ENCODE measurements around the gene ATG101. TPM values are rescaled to one million over a fixed set of nuclear protein-coding genes. Genes with fewer than 3 reads are reported as not detected.

Gene ATG101
- total and polyA plus RNA-seq, 2 of the 13 experiments (the other 11 are each of a cell fraction or from before 2014, with no cell fraction given): 58.2 to 67.7 TPM

DNA sequence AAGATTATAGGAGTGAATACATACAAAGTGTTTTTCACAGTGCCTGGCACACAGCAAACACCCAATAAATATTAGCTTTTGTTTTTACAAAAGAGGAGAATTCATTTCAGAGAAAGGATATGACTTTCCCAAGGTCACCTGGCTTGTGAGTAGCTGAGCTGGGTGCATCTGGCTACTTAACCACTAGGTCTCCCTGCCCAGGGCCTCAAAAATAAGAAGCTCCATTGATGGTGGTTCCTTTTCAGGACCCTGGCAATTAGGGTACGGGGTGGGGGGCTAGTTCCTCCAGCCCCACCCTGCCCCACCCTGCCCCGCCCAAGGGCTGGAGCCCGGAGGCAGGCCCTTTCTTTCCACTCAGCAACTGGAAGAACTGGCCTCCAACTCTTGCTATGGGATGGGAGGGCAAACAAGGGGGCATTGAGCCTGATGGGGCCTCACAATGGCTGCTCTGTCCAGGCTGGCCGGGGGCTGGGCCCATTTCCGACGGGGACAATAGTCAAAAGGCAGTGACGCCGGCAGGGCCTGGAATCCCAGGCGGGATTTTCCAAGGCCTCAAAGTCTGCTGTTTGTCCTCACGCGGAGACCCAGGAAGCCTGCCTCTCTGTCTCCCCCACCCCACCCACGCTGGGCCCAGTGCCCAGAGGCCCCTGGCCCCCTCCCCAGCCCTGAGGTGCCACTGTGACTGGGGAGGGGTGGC is 8.2 kb upstream of the ATG101 start (continued):
- TF ChIP-seq MED1 (CRISPR knock-in tag; IDR thresholded peaks at IDR 0.05): peak; percentile 25
- TF ChIP-seq, protein P1, sequence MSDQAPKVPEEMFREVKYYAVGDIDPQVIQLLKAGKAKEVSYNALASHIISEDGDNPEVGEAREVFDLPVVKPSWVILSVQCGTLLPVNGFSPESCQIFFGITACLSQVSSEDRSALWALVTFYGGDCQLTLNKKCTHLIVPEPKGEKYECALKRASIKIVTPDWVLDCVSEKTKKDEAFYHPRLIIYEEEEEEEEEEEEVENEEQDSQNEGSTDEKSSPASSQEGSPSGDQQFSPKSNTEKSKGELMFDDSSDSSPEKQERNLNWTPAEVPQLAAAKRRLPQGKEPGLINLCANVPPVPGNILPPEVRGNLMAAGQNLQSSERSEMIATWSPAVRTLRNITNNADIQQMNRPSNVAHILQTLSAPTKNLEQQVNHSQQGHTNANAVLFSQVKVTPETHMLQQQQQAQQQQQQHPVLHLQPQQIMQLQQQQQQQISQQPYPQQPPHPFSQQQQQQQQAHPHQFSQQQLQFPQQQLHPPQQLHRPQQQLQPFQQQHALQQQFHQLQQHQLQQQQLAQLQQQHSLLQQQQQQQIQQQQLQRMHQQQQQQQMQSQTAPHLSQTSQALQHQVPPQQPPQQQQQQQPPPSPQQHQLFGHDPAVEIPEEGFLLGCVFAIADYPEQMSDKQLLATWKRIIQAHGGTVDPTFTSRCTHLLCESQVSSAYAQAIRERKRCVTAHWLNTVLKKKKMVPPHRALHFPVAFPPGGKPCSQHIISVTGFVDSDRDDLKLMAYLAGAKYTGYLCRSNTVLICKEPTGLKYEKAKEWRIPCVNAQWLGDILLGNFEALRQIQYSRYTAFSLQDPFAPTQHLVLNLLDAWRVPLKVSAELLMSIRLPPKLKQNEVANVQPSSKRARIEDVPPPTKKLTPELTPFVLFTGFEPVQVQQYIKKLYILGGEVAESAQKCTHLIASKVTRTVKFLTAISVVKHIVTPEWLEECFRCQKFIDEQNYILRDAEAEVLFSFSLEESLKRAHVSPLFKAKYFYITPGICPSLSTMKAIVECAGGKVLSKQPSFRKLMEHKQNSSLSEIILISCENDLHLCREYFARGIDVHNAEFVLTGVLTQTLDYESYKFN (CRISPR knock-in tag; conservative IDR thresholded peaks at IDR 0.05): peak; percentile 47
- no peak for TF ChIP-seq POLR2AphosphoS5 (IDR thresholded peaks at IDR 0.05; ENCODE audit: low read depth, low read length)
- peak; percentile 56; the same call in 1 of the 2 replicates for TF ChIP-seq SOX5 (CRISPR knock-in tag; IDR thresholded peaks at IDR 0.05; ENCODE audit: borderline replicate concordance)
- TF ChIP-seq ARNTL (CRISPR knock-in tag; IDR thresholded peaks at IDR 0.05): peak; percentile 57; the same call in 1 of the 2 replicates
- TF ChIP-seq, protein P2, sequence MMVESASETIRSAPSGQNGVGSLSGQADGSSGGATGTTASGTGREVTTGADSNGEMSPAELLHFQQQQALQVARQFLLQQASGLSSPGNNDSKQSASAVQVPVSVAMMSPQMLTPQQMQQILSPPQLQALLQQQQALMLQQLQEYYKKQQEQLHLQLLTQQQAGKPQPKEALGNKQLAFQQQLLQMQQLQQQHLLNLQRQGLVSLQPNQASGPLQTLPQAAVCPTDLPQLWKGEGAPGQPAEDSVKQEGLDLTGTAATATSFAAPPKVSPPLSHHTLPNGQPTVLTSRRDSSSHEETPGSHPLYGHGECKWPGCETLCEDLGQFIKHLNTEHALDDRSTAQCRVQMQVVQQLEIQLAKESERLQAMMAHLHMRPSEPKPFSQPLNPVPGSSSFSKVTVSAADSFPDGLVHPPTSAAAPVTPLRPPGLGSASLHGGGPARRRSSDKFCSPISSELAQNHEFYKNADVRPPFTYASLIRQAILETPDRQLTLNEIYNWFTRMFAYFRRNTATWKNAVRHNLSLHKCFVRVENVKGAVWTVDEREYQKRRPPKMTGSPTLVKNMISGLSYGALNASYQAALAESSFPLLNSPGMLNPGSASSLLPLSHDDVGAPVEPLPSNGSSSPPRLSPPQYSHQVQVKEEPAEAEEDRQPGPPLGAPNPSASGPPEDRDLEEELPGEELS (CRISPR knock-in tag; IDR thresholded peaks at IDR 0.05): peak; percentile 55
- TF ChIP-seq, protein P3, sequence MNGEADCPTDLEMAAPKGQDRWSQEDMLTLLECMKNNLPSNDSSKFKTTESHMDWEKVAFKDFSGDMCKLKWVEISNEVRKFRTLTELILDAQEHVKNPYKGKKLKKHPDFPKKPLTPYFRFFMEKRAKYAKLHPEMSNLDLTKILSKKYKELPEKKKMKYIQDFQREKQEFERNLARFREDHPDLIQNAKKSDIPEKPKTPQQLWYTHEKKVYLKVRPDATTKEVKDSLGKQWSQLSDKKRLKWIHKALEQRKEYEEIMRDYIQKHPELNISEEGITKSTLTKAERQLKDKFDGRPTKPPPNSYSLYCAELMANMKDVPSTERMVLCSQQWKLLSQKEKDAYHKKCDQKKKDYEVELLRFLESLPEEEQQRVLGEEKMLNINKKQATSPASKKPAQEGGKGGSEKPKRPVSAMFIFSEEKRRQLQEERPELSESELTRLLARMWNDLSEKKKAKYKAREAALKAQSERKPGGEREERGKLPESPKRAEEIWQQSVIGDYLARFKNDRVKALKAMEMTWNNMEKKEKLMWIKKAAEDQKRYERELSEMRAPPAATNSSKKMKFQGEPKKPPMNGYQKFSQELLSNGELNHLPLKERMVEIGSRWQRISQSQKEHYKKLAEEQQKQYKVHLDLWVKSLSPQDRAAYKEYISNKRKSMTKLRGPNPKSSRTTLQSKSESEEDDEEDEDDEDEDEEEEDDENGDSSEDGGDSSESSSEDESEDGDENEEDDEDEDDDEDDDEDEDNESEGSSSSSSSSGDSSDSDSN (CRISPR knock-in tag; IDR thresholded peaks at IDR 0.05): 0 out of 2 replicates have a peak, but pooled peaks have one; percentile 28
- peak; percentile 80; the same call in 1 of the 2 replicates for TF ChIP-seq ZBTB7B (CRISPR knock-in tag; IDR thresholded peaks at IDR 0.05)
- TF ChIP-seq, protein P4, sequence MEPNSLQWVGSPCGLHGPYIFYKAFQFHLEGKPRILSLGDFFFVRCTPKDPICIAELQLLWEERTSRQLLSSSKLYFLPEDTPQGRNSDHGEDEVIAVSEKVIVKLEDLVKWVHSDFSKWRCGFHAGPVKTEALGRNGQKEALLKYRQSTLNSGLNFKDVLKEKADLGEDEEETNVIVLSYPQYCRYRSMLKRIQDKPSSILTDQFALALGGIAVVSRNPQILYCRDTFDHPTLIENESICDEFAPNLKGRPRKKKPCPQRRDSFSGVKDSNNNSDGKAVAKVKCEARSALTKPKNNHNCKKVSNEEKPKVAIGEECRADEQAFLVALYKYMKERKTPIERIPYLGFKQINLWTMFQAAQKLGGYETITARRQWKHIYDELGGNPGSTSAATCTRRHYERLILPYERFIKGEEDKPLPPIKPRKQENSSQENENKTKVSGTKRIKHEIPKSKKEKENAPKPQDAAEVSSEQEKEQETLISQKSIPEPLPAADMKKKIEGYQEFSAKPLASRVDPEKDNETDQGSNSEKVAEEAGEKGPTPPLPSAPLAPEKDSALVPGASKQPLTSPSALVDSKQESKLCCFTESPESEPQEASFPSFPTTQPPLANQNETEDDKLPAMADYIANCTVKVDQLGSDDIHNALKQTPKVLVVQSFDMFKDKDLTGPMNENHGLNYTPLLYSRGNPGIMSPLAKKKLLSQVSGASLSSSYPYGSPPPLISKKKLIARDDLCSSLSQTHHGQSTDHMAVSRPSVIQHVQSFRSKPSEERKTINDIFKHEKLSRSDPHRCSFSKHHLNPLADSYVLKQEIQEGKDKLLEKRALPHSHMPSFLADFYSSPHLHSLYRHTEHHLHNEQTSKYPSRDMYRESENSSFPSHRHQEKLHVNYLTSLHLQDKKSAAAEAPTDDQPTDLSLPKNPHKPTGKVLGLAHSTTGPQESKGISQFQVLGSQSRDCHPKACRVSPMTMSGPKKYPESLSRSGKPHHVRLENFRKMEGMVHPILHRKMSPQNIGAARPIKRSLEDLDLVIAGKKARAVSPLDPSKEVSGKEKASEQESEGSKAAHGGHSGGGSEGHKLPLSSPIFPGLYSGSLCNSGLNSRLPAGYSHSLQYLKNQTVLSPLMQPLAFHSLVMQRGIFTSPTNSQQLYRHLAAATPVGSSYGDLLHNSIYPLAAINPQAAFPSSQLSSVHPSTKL (CRISPR knock-in tag; IDR thresholded peaks at IDR 0.05): peak; percentile 62; the same call in 1 of the 2 replicates
- TF ChIP-seq SOX6 (IDR thresholded peaks at IDR 0.05): no peak
- TF ChIP-seq SOX6 (CRISPR knock-in tag; IDR thresholded peaks at IDR 0.05): peak; percentile 85
- TF ChIP-seq MEIS1 (CRISPR knock-in tag; IDR thresholded peaks at IDR 0.05; ENCODE audit: borderline replicate concordance): 0 out of 2 replicates have a peak, but pooled peaks have one; percentile 59
- no peak for TF ChIP-seq IKZF4 (CRISPR knock-in tag; IDR thresholded peaks at IDR 0.05; ENCODE audit: borderline replicate concordance, low read depth, not compliant biosample characterization)
- TF ChIP-seq ELF4 (CRISPR knock-in tag; IDR thresholded peaks at IDR 0.05; ENCODE audit: borderline replicate concordance): no peak
- TF ChIP-seq ZSCAN29 (CRISPR knock-in tag; conservative IDR thresholded peaks at IDR 0.05): peak; percentile 73

Measured in HepG2 (cell line).